ENCODE measurements around the gene PRCP.
"Not testable (repeated sequence)": the region's sequence is repeated elsewhere in the genome, so short reads cannot be mapped to it uniquely, and the experiment has no call there.

The PRCP gene

DNA sequence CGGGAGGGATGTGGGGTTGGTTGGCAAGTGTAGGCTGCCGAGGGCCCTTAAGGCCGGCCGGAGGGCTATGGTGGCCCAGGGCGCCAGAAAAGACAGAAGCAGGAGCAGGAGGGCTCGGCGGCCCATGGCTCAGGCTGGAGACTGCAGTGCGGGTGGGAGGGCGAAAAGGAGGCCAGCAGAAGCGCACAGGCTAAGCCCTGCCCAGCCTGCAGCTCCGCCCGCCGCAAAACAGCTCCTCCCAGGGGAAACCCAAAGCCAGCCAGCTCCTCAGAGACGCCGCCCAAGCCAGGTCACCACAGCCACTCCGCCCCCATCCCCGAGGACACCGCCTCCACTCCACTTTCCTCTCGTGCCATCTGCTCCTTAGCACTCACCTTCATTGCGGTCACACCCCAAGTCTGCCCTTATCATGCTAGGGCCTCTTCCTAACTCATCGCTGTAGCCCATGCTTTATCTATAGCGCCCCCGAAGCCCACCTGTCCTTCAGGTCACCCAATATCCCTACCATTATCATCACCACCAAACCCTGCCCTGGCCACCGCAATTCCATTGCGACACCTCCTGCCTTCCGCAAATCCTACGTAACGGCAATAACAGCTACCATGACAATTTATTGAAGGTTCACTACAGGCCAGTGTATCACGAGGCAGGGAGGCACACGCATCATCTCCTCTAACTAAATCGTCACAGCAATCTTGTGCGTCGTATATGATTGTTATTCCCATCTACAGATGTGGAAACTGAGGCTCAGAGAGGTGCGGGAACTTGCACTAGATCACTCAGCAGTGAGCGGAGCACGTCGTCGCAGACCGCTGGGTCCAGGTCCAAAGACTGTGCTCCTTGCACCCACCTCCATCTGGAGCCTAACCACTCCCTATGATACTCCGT, at the start of gene PRCP:
PRCP (minus strand) TSS at position 154 of the 888 bp plus-strand sequence; CDS start at position 126, 28 bp downstream.
- in situ Hi-C loops (cut with MboI; ENCODE audit: low sequenced_read_pairs): no loop called here

DNA sequence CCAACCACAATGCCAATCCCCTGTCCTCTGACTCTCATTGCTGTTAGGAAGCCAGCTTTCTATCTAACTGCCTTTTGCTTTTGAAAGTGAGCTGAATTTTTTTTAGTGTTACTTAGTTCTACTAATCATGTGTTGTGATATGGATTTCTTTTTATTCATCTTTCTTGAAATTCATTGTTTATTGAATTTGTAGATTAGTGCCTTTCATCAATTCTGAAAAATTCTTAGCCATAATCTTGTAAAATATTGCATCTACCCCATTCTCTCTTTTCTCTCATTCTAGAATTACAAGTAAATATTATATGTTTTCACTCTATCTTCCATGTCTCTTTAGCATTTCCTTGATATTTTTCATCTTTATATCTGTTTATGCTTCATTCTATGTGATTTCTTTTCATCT, 49.1 kb upstream of the PRCP start:
- in situ Hi-C loops (cut with MboI; ENCODE audit: low sequenced_read_pairs): no loop called here

DNA sequence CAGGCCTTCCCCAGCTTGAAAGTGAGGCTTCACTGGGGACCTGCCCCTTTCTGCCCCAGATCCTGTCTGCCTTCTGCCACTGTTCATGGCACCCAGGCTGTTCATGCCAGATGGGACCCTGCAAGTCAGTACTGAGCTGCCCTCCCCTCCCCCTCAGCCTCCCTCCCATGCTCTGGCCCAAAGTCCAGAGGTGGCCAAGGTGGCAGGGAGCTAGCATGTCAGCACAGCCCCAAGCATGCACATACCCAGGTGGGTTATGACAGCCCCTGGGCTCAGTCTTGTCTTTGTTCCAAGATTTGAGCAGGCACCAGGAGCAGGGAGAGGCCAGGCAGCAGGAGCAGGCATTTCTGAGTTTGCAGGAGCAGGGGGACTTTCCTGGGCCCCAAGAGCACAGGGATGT, 45.5 kb upstream of the PRCP start:
- in situ Hi-C loops (cut with MboI; ENCODE audit: low sequenced_read_pairs): no loop called here

DNA sequence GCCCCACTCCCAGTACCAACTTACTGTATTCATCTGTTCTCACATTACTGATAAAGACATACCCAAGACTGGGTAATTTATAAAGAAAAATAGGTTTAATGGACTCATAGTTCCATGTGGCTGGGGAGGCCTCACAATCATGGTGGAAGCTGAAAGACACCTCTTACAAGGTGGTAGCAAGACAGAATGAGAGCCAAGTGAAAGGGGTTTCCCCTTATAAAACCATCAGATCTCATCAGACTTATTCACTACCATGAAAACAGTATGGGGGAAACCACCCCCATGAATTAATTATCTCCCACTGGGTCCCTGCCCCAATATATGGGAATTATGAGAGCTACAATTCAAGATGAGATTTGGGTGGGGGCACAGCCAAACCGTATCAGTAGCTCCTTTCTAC, 44.8 kb upstream of the PRCP start:
- in situ Hi-C loops (cut with MboI; ENCODE audit: low sequenced_read_pairs): not testable (repeated sequence)

DNA sequence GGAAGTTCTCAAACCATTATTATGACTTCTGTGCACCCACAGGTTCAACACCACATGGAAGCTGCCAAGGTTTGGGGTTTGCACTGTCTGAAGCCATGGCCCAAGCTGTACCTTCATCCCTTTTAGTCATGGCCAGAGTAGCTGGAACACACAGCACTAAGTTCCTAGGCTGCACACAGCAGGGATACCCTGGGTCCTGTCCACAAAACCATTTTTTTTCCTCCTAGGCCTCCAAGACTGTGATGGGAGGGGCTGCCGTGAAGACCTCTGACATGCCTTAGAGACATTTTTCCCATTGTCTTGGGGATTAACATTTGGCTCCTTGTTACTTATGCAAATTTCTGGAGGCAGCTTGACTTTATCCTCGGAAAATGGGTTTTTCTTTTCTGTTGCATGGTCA, 44.0 kb upstream of the PRCP start:
- in situ Hi-C loops (cut with MboI; ENCODE audit: low sequenced_read_pairs): no loop called here

DNA sequence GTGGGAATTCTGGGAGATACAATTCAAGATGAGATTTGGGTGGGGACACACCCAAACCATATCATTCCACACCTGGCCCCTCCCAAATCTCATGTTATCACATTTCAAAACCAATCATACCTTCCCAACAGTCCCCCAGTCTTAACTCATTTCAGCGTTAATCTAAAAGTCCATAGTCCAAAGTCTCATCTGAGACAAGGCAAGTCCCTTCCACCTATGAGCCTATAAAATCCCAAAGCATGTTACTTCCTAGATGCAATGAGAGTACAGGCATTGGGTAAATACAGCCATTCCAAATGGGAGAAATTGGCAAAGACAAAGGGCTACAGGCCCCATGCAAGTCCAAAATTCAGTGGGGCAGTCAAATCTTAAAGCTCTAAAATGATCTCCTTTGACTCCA, 43.2 kb upstream of the PRCP start:
- in situ Hi-C loops (cut with MboI; ENCODE audit: low sequenced_read_pairs): not testable (repeated sequence)

DNA sequence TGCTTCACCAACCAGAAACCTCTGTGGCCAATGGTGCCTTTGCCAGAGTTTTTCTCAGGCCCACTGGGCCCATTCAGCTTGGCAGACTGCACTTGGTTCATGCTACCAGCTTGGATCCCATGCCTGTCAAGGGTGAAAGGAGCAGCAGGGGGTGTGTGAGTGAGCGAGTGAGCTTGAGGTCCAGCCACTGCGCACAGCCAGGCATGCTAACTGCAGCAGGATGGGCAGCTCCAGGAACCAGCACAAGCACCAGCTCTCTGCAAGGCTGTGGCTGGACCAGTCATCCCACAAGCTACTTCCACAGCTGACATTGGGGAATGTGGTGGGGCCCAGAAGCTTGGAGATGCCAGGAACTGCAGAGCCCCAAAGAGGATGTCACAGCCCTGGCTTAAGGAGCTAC, 42.1 kb upstream of the PRCP start:
- in situ Hi-C loops (cut with MboI; ENCODE audit: low sequenced_read_pairs): no loop called here

DNA sequence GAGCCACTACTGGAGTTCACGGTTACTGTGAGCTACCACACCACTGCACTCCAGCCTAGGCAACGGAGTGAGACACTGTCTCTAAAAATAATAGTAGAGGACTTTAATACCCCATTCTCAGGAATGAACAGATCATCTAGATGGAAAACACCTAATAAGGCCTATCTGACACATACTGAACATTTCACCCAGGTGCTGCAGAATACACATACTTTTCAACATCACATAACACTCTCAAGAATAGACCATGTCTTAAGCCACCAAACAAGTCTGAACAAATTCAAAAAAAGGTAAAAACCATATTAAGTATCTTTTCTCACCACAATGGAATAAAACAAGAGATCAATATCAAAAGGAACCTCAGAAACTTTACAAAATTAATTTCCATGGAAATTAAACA, 39.2 kb upstream of the PRCP start:
- in situ Hi-C loops (cut with MboI; ENCODE audit: low sequenced_read_pairs): no loop called here

DNA sequence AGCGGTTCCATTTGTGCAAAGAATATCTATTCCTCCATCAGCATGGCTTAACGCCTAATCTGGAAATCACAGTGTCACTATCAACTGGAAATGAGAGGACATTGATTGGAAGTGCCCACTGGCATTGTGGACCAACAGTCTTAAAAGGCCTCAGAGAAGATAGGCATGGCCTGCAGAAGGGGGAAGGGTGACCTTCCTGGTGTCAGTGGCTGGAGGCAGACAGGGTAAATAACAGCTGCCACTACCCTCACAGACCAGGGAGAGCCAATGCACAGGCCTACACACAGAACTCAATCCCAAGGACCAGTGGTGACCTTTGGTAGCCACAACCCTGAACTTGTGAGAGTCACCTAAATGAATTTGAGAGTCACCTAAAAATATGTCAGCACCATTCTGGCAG, 37.3 kb upstream of the PRCP start:
- in situ Hi-C loops (cut with MboI; ENCODE audit: low sequenced_read_pairs): no loop called here

DNA sequence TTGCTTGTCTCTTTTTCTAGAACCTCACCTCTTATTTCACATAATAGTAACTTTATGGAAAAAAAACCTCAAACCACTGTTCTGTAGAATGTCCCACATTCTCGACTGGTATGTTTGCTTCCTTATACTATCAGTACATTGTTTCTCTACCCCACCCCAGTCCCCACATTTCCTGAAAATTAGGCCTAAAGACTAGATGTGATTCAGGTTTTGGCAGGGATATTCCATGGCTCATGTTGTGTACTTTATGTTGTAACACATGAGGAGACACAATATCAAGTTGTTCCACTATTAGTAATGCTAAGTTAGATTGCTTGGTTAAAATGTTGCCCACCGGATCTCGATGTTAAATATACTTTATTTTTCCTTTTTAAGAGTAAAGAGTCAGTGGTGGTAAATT, 36.0 kb upstream of the PRCP start:
- in situ Hi-C loops (cut with MboI; ENCODE audit: low sequenced_read_pairs): no loop called here

DNA sequence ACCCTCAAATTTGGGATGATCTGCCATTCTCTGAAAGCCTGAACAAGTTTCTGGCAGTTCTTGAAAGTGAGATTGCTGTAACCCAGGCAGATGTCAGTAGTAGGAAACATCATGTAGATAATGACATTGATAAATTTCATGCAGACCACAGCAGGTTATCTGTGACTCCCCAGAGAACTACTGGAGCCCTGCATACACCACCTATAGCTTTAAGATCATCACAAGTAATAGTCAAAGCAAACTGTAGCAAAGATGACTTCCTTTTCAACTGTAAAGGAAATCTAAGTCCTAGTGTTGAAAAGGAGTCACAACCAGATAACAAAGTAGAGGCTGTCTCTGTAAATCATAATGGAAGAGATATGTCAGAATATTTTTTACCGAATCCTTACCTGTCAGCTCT, 32.3 kb upstream of the PRCP start:
- in situ Hi-C loops (cut with MboI; ENCODE audit: low sequenced_read_pairs): no loop called here

DNA sequence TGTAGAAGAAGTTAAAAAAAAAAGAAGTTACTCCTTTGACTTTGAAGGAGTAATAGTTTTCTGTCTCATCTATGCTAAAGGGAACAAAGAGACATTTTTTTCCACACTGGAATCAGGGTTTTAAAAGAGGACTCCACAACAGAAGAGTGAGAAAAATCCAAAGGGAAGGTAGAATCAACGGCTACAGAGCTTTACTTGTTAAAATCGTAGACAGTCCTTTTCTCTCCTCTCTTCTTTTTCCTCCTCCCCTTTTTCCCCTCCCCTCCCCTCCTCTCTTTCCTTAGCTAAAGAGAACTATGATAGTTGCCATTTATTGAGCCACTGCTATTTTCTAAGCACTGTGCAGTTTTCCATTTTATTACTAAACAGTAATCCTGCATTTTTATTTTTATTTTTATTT, 30.5 kb upstream of the PRCP start:
- in situ Hi-C loops (cut with MboI; ENCODE audit: low sequenced_read_pairs): no loop called here

DNA sequence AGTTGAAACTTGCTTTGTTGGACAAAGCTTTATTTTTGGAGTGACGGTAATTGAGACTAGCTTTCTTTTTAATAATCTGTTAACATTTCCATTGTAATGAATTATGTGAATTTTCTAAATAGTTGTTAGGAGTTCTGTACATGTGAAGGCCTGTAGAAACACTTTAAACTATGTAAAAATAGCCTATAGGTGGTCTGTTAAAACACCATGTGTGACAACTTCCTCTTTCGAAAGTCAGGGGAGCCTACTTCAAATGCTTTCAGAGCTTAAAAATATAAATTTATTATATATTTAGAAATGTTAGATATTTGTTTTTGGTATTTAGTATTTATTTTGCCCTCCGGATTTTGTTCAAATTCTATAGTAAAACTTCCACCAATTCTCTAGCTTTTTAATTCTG, 30.0 kb upstream of the PRCP start:
- in situ Hi-C loops (cut with MboI; ENCODE audit: low sequenced_read_pairs): no loop called here

DNA sequence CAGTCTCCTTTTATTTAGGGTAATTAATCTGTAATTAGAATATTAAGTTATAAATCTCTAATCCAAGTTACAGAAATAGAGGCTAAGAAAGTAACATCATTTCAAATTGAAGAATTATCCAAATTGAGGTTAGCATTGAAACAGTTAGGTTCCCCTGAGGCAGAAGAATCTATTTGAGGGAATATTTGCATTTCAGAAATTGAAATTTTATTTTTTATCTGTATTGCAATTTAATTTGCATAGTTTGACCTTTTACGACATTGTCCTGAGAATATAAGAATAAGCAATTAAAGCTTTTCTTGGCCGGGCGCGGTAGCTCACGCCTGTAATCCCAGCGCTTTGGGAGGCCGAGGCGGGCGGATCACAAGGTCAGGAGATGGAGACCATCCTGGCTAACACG, 28.9 kb upstream of the PRCP start:
- in situ Hi-C loops (cut with MboI; ENCODE audit: low sequenced_read_pairs): no loop called here

DNA sequence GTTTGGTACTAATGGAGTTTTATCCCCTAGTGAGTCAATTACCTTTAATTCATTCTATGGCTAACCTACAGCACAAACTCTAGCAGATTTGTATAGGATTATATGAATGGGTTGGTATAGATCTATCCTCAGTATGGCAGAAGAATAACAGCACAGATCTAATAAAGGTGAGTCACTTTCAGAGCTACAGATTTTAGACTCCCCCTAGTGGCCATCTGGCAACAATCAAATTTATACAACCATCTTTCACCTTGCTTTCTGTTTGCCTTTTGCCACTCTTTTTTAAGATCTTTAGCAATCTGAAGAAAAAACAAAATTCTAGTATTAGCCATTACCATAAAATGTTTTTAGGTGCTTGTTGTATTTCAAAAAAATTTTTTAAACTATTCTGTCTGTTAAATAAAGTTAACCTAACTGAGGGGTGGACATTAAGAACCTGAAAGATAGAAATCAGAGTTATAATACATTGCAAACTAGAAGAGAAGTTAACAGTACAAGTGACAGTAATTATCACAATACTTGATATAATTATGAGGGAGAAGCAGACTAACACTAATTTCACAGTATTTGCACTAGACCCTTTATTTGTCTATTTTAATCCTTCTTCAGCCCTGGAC, 27.1 kb upstream of the PRCP start:
- in situ Hi-C loops (cut with MboI; ENCODE audit: low sequenced_read_pairs): no loop called here

DNA sequence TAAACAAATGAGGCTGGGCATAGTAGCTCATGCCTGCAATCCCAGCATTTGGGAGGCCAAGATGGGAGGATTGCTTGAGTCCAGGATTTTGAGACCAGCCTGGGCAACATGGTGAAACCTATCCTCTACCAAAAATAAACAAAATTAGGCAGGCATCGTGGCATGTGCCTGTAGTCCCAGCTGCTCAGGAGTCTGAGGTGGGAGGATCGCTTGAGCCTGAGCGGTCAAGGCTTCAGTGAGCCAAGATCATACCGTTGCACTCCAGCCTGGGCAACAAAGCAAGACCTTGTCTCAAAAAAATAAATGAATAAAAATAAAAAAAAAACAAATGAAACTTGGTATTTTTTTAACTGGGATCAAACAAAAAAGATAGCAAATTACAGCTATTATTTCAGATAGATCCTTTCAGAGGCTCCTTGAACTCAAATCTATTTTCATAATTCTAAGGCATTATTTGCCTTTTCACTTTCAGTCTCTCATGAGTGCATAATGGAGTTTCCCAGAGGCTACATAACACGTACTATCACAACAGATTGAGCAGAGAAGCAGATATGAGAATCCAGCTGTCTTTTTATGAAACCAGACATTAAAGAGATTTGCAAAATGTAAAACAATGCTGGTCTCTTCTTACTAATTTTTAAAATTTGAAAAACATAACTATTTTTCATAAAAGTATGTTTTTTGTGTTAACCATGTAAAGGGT, 24.4 kb upstream of the PRCP start:
- in situ Hi-C loops (cut with MboI; ENCODE audit: low sequenced_read_pairs): loop anchor here (5.0 kb wide), 1 partner anchor 52 kb away; no protein-coding TSS in a partner anchor

DNA sequence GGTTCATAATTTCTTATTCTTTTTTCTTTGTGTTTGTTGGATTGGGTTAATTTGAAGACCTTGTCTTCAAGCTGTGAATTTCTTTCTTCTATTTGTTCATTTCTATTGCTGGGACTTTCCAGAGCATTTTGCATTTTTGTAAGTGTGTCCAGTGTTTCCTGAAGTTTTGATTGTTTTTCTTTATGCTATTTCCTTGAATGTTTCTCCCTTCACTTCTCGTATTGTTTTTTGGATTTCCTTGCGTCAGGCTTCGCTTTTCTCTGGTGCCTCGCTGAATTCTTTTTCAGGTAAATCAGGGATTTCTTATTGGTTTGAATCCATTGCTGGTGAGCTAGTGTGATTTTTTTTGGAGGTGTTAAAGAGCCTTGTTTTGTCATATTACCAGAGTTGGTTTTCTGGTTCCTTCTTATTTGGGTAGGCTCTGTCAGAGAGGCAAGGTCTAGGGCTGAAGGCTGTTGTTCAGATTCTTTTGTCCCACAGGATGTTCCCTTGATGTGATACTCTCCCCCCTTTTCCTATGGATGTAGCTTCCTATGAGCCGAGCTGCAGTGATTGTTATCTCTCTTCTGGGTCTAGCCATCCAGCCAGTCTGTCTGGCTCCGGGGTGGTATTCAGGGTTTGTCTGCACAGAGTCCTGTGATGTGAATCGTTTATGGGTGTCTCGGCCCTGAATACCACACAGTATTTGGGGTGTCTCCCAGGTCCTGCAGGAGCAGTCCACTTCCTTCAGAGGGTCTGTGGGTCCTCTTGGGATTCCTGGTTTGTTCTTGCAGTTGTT, 22.4 kb upstream of the PRCP start:
- in situ Hi-C loops (cut with MboI; ENCODE audit: low sequenced_read_pairs): loop anchor here (5.0 kb wide), 1 partner anchor 50 kb away; no protein-coding TSS in a partner anchor

DNA sequence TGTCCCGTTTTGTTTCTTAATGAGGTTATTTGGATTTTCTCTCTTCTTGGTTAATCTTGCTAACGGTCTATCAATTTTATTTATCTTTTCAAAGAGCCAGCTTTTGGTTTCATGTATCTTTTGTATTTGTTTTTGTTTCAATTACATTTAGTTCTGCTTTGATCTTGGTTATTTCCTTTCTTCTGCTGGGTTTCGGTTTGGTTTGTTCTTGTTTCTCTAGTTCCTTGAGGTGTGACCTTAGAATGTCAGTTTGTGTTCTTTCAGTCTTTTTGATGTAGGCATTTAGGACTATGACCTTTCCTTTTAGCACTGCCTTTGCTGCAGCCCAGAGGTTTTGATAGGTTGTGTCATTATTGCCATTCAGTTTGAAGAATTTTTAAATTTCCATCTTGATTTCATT, 20.0 kb upstream of the PRCP start:
- in situ Hi-C loops (cut with MboI; ENCODE audit: low sequenced_read_pairs): loop anchor here (5.0 kb wide), 1 partner anchor 48 kb away; no protein-coding TSS in a partner anchor

DNA sequence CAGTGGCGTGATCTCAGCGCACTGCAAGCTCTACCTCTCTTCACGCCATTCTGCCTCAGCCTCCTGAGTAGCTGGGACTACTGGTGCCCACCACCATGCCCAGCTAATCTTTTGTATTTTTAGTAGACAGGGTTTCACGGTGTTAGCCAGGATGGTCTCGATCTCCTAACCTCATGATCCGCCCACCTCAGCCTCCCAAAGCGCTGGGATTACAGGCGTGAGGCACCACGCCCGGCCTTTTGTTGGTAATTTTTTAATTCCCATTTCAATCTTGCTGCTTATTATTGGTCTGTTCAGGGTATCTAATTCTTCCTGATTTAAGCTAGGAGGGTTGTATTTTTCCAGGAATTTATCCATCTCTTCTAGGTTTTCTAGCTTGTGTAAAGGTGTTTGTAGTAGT, 19.6 kb upstream of the PRCP start:
- in situ Hi-C loops (cut with MboI; ENCODE audit: low sequenced_read_pairs): loop anchor here (5.0 kb wide), 1 partner anchor 47 kb away; no protein-coding TSS in a partner anchor

DNA sequence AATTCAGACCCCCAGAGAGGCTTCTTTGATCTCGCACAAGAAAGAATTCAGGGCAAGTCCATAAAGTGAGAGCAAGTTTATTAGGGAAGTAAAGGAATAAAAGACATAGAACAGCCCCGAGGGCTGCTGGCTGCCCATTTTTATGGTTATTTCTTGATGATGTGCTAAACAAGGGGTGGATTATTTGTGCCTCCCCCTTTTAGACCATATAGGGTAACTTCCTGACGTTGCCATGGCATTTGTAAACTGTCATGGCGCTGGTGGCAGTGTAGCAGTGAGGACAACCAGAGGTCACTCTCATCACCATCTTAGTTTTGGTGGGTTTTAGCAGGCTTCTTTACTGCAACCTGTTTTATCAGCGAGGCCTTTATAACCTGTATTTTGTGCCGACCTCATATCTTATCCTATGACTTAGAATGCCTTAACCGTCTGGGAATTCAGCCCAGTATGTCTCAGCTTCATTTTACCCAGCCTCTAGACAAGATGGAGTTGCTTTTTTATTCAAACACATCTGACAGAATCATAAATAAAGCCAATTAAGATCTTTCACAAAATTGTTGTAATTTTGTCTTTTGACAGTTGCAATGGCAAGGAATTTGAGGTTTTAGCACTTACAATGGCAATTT, 8.9 kb upstream of the PRCP start:
- in situ Hi-C loops (cut with MboI; ENCODE audit: low sequenced_read_pairs): no loop called here
